ENCODE results near the gene FGL2. TPM values are rescaled to one million over a fixed set of nuclear protein-coding genes. Genes with fewer than 3 reads are reported as not detected.
"Not testable (repeated sequence)": the region's sequence is repeated elsewhere in the genome, so short reads cannot be mapped to it uniquely, and the experiment has no call there.

The FGL2 gene
- total RNA-seq, 1 experiment from 2014 or later: not detected

- H3K36me3 Mint-ChIP-seq (ENCODE audit: insufficient read depth in 1 of 3, low read depth in 3 of 3); H2BK120ac ChIP-seq (ENCODE audit: low read depth, low read length, poor library complexity, severe bottlenecking); H2BK20ac ChIP-seq (ENCODE audit: low read depth, low read length, poor library complexity, severe bottlenecking); H4K8ac ChIP-seq (replicated peaks; ENCODE audit: insufficient read length, low read depth, low read length); H3K4me1 Mint-ChIP-seq; H3K9me3 Mint-ChIP-seq; H3K27ac Mint-ChIP-seq; H2BK12ac ChIP-seq (ENCODE audit: insufficient read length, low read depth, low read length); H2AFZ ChIP-seq (ENCODE audit: low read length); H3K27me3 ChIP-seq (ENCODE audit: insufficient read depth, low read length); H4K5ac ChIP-seq (ENCODE audit: insufficient read length, low read depth, low read length); H3K56ac ChIP-seq (ENCODE audit: insufficient read length, low read depth, low read length); H3K4me2 ChIP-seq (ENCODE audit: insufficient read depth, insufficient read length, low read length); H3K18ac ChIP-seq (ENCODE audit: insufficient read length, low read depth, low read length); H3K79me1 ChIP-seq (ENCODE audit: insufficient read depth, low read depth, low read length, poor library complexity, severe bottlenecking); H3K4me1 ChIP-seq (ENCODE audit: insufficient read depth, low read length); H3K4ac ChIP-seq (ENCODE audit: low read depth, low read length); H4K91ac ChIP-seq (ENCODE audit: insufficient read length, low read depth, low read length); H3K9ac ChIP-seq (ENCODE audit: extremely low read depth, insufficient read length, low read length); H3K27ac ChIP-seq (ENCODE audit: insufficient read length, low read depth, low read length); H3K14ac ChIP-seq (ENCODE audit: insufficient read depth, low read length); H3K27me3 Mint-ChIP-seq (ENCODE audit: low read depth); H3T11ph ChIP-seq (ENCODE audit: low read length); H2BK5ac ChIP-seq (ENCODE audit: insufficient read length, low read length); H2BK15ac ChIP-seq (ENCODE audit: low read depth, low read length); H3K79me2 ChIP-seq (ENCODE audit: insufficient read depth, low read length); H2AK5ac ChIP-seq (ENCODE audit: insufficient read length, low read length); H4K20me1 ChIP-seq (ENCODE audit: control insufficient read depth, insufficient read depth, insufficient read length); DNase-seq; H3K23ac ChIP-seq (ENCODE audit: insufficient read length, low read depth, low read length); H3K4me3 Mint-ChIP-seq; H3K9me3 ChIP-seq (ENCODE audit: control insufficient read depth, low read depth, low read length); H3K23me2 ChIP-seq (ENCODE audit: insufficient read length, low read depth, low read length, poor library complexity, severe bottlenecking): not testable (repeated sequence)
- WGBS (ENCODE audit: extremely low coverage, insufficient read length, low lambda C conversion rate): no CpG with 5 or more reads among the region's 9 CpGs
Measured at GRCh38 chr7:77177321-77177904, 22.2 kb downstream of the FGL2 start.

GRCh38 chr7:77175274-77175800 lies 24.3 kb downstream of the FGL2 start:
- not testable (repeated sequence) for H3K27me3 Mint-ChIP-seq (ENCODE audit: low read depth); H3K18ac ChIP-seq (ENCODE audit: insufficient read length, low read depth, low read length); H2BK20ac ChIP-seq (ENCODE audit: low read depth, low read length, poor library complexity, severe bottlenecking); H4K8ac ChIP-seq (replicated peaks; ENCODE audit: insufficient read length, low read depth, low read length); H2BK12ac ChIP-seq (ENCODE audit: insufficient read length, low read depth, low read length); H2BK5ac ChIP-seq (ENCODE audit: insufficient read length, low read length); H3K9me3 Mint-ChIP-seq; H3K79me2 ChIP-seq (ENCODE audit: insufficient read depth, low read length); H3K36me3 Mint-ChIP-seq (ENCODE audit: insufficient read depth in 1 of 3, low read depth in 3 of 3); H2AFZ ChIP-seq (ENCODE audit: low read length); H4K91ac ChIP-seq (ENCODE audit: insufficient read length, low read depth, low read length); H3K27me3 ChIP-seq (ENCODE audit: insufficient read depth, low read length); H2BK120ac ChIP-seq (ENCODE audit: low read depth, low read length, poor library complexity, severe bottlenecking); H4K5ac ChIP-seq (ENCODE audit: insufficient read length, low read depth, low read length); H3K23ac ChIP-seq (ENCODE audit: insufficient read length, low read depth, low read length); H3K56ac ChIP-seq (ENCODE audit: insufficient read length, low read depth, low read length); DNase-seq; H2AK5ac ChIP-seq (ENCODE audit: insufficient read length, low read length); H3K4me1 Mint-ChIP-seq; H3K9me3 ChIP-seq (ENCODE audit: control insufficient read depth, low read depth, low read length); H3K9ac ChIP-seq (ENCODE audit: extremely low read depth, insufficient read length, low read length); H4K20me1 ChIP-seq (ENCODE audit: control insufficient read depth, insufficient read depth, insufficient read length); H3K4ac ChIP-seq (ENCODE audit: low read depth, low read length); H3K23me2 ChIP-seq (ENCODE audit: insufficient read length, low read depth, low read length, poor library complexity, severe bottlenecking); H3K79me1 ChIP-seq (ENCODE audit: insufficient read depth, low read depth, low read length, poor library complexity, severe bottlenecking); H3K4me1 ChIP-seq (ENCODE audit: insufficient read depth, low read length); H3T11ph ChIP-seq (ENCODE audit: low read length); H3K14ac ChIP-seq (ENCODE audit: insufficient read depth, low read length); H3K27ac Mint-ChIP-seq; H3K27ac ChIP-seq (ENCODE audit: insufficient read length, low read depth, low read length); H3K4me3 Mint-ChIP-seq; H2BK15ac ChIP-seq (ENCODE audit: low read depth, low read length); H3K4me2 ChIP-seq (ENCODE audit: insufficient read depth, insufficient read length, low read length)
- no CpG with 5 or more reads among the region's 3 CpGs for WGBS (ENCODE audit: extremely low coverage, insufficient read length, low lambda C conversion rate)
